OCI-LY7 (cell line): ENCODE measurements around the gene NTMT1. TPM values are rescaled to one million over a fixed set of nuclear protein-coding genes. Genes with fewer than 3 reads are reported as not detected.

Source experiments
- BruUV-seq: library from RNA; stranded (reverse); fragments of 400-500 nt; replicated peaks from 2 replicates; lab custom pipeline; 2021; lab: Mats Ljungman, UMichigan
- CTCF ChIA-PET: fragments of 300-600 bp; sonication (Branson Sonifier 250); formaldehyde crosslinking; loops from one replicate; lab custom pipeline; 2022; ENCODE audit warnings: antibody characterized with exemption; ENCODE audit not compliant: unreplicated experiment; lab: Charles Lee
- POLR2A ChIA-PET: fragments of 300-600 bp; sonication (Branson Sonifier 250); formaldehyde crosslinking; loops from one replicate; lab custom pipeline; 2022; ENCODE audit warnings: antibody characterized with exemption; lab: Charles Lee
- DNase-seq: peaks from one replicate; pipeline ENCODE4 v3.0.0-alpha.2; 2015; ENCODE audit warnings: low spot score
- H2AFZ ChIP-seq: fragments of 200-600 bp; sonication (generic), shearing (Covaris generic); 2 replicates; pipeline ENCODE4 v1.6.1; 2014; ENCODE audit warnings: mild to moderate bottlenecking, antibody characterized with exemption, low read length, moderate library complexity
- H3K27ac ChIP-seq: fragments of 200-600 bp; sonication (generic); 2 replicates; pipeline ENCODE4 v1.5.1; 2014; ENCODE audit warnings: mixed run types, low read depth, mild to moderate bottlenecking, moderate library complexity, low read length, inconsistent platforms; ENCODE audit not compliant: poor library complexity, severe bottlenecking
- H3K36me3 ChIP-seq: fragments of 200-600 bp; sonication (generic); 2 replicates; pipeline ENCODE4 v1.6.1; 2014; ENCODE audit warnings: mild to moderate bottlenecking, antibody characterized with exemption, low read length, moderate library complexity, mixed read lengths; ENCODE audit not compliant: insufficient read depth
- H3K4me1 ChIP-seq: fragments of 200-600 bp; sonication (generic); 2 replicates; pipeline ENCODE4 v1.5.1; 2014; ENCODE audit warnings: mild to moderate bottlenecking, low read length; ENCODE audit not compliant: insufficient read depth, poor library complexity, severe bottlenecking
- H3K4me2 ChIP-seq: fragments of 200-600 bp; sonication (generic); 2 replicates; pipeline ENCODE4 v1.6.1; 2014; ENCODE audit warnings: mild to moderate bottlenecking, low read length
- H3K4me3 ChIP-seq: fragments of 200-600 bp; sonication (generic); 2 replicates; pipeline ENCODE4 v1.5.1; 2014; ENCODE audit warnings: mild to moderate bottlenecking, low read depth, low read length; ENCODE audit not compliant: poor library complexity, severe bottlenecking
- H3K79me2 ChIP-seq: fragments of 200-600 bp; sonication (generic); 2 replicates; pipeline ENCODE4 v1.6.1; 2016; ENCODE audit warnings: low read depth, mild to moderate bottlenecking, low read length, moderate library complexity, mixed read lengths; ENCODE audit not compliant: insufficient read depth
- H3K9me2 ChIP-seq: fragments of 200-600 bp; sonication (generic); 2 replicates; pipeline ENCODE4 v1.6.1; 2016; ENCODE audit warnings: mild to moderate bottlenecking, low read length, mixed read lengths; ENCODE audit not compliant: insufficient read depth
- H3K9me3 ChIP-seq: fragments of 200-600 bp; sonication (generic); 2 replicates; pipeline ENCODE4 v1.6.1; 2014; ENCODE audit warnings: mild to moderate bottlenecking, mixed run types, low read length, mixed read lengths
- H4K20me1 ChIP-seq: fragments of 200-600 bp; sonication (generic); 2 replicates; pipeline ENCODE4 v1.6.1; 2014; ENCODE audit warnings: mild to moderate bottlenecking, antibody characterized with exemption, low read length, moderate library complexity, mixed read lengths; ENCODE audit not compliant: insufficient read depth
- CTCF ChIP-seq: fragments of 200-600 bp; sonication (generic); conservative IDR thresholded peaks from 2 replicates; pipeline ENCODE4 v1.5.1; 2014; ENCODE audit warnings: mild to moderate bottlenecking, antibody characterized with exemption, low read length, moderate library complexity, mixed read lengths
- EZH2phosphoT487 ChIP-seq: fragments of 200-600 bp; sonication (generic); IDR thresholded peaks from 2 replicates; pipeline ENCODE4 v1.6.1; 2018; ENCODE audit warnings: low read depth, borderline replicate concordance, mild to moderate bottlenecking, mixed run types, antibody characterized with exemption, low read length, moderate library complexity, mixed read lengths
- intact Hi-C: fragments of 100-400 bp; cut with micrococcal nuclease; formaldehyde crosslinking; loops from one replicate; pipeline ENCODE4 v1.10.0; 2022; ENCODE audit not compliant: unreplicated experiment
- total RNA-seq, 2 experiments: library from RNA; depleted of rRNA in 1 of 2; stranded (reverse); fragments of >200 nt in 1 of 2; shearing (Covaris generic) in 1 of 2; gene quantifications; 2 replicates each; pipeline ENCODE4 v1.2.3, GENCODE V29; 2014 to 2022

Gene NTMT1
- total RNA-seq, 2 experiments from 2014 or later = 46.6 to 59.8 TPM

GRCh38 chr9:129607027-129607387 lies 19.0 kb upstream of the NTMT1 start:
- H3K27ac ChIP-seq = no peak overlapping the region
- peak overlapping the region; percentile 80; the same call in 1 of the 2 replicates for H2AFZ ChIP-seq
- H3K4me2 ChIP-seq = peak overlapping the region; percentile 50; the same call in 1 of the 2 replicates

GRCh38 chr9:129608561-129609481 lies 17.1 kb upstream of the NTMT1 start:
- Histone ChIP-seq H3K4me3 (no peak overlapping the region), H2AFZ (no peak overlapping the region), H3K27ac (no peak overlapping the region), H3K9me3 (no peaks in the 10 kb centered on the region), H3K9me2 (no peaks in the 10 kb centered on the region), H3K4me2 (no peak overlapping the region), H4K20me1 (no peaks in the 10 kb centered on the region), H3K4me1 (peaks cover 33% of the 10 kb centered on the region), H3K79me2 (no peaks in the 10 kb centered on the region), H3K36me3 (no peaks in the 10 kb centered on the region)
- ChIA-PET POLR2A (no interaction called here), CTCF (interaction anchor here (0.5 to 1.5 kb wide), 2 partner anchors 16 to 388 kb away, joined by 4 to 5 read pairs; no protein-coding TSS in a partner anchor)
- DNase-seq = no peak
- no peak for TF ChIP-seq EZH2phosphoT487
- no peak for TF ChIP-seq CTCF
- intact Hi-C loops = no loop called here
- no TSS peak for BruUV-seq

More at GRCh38 chr9:129607027-129607387, 19.0 kb upstream of the NTMT1 start:
- Histone ChIP-seq H4K20me1 (no peaks in the 10 kb centered on the region), H3K36me3 (no peaks in the 10 kb centered on the region), H3K9me2 (no peaks in the 10 kb centered on the region), H3K79me2 (no peaks in the 10 kb centered on the region), H3K9me3 (no peaks in the 10 kb centered on the region), H3K4me1 (peaks cover 41% of the 10 kb centered on the region), H3K4me3 (no peak overlapping the region)
- BruUV-seq = no TSS peak
- CTCF ChIA-PET = no interaction called here
- POLR2A ChIA-PET = no interaction called here
- DNase-seq = no peak
- no peak for TF ChIP-seq EZH2phosphoT487
- TF ChIP-seq CTCF = no peak
- intact Hi-C loops = no loop called here
